GM10248 (cell line): ENCODE data around the gene SMLR1.

Experiments used
- CTCF ChIA-PET: fragments of 300-600 bp; sonication (Branson Sonifier 250); formaldehyde crosslinking; extraction: SDS; loops from one replicate; lab custom pipeline; 2021; ENCODE audit warnings: antibody characterized with exemption; lab: Yijun Ruan, JAX
- POLR2A ChIA-PET: fragments of 350-650 bp; sonication (Branson Sonifier 250); formaldehyde crosslinking; extraction: SDS; loops from one replicate; lab custom pipeline; 2020; ENCODE audit warnings: antibody characterized with exemption; lab: Yijun Ruan, JAX
- DNase-seq: peaks from one replicate; pipeline ENCODE4 v3.0.0; 2012; ENCODE audit errors: extremely low spot score
- TF ChIP-seq, protein P1 (sequence below): IDR thresholded peaks from 2 replicates; pipeline ENCODE4 v1.5.1; 2012; ENCODE audit warnings: mild to moderate bottlenecking, low read depth; ENCODE audit errors: extremely low read depth, missing control alignments, control extremely low read depth

The SMLR1 gene

DNA sequence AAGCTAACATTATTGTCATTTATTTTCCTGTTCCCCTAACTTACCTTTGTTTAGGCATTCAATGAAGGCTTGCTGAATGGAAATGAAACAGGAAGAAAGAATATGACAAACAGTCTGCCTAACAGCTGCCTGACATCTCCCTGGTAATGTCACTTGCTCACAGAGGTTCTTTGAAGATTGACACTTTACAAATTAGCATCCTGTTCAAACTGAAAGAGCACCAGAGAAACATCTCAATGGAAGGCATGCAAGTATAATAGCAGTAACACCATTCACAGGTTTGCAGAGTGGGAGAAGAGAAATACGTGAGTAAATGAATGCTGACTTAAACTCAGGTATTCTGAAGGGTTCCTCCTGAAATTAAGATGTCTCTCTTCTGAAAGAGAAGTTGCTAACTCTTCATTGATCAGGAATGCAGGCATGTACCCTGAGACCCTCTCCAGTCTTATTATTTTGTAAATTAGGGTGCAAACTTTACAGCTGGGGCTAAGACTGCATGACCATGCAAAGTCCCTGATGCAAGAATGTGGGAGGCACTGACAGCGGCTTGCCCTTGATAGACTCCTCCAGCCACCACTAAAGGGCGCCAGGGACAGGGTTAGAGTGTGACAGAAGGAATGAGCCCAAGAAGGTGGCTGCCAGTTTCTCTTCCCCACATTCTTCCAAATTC, 1.3 kb upstream of the SMLR1 start:
- POLR2A ChIA-PET, result no interaction called here
- DNase-seq, result no peak
- TF ChIP-seq, protein P1, sequence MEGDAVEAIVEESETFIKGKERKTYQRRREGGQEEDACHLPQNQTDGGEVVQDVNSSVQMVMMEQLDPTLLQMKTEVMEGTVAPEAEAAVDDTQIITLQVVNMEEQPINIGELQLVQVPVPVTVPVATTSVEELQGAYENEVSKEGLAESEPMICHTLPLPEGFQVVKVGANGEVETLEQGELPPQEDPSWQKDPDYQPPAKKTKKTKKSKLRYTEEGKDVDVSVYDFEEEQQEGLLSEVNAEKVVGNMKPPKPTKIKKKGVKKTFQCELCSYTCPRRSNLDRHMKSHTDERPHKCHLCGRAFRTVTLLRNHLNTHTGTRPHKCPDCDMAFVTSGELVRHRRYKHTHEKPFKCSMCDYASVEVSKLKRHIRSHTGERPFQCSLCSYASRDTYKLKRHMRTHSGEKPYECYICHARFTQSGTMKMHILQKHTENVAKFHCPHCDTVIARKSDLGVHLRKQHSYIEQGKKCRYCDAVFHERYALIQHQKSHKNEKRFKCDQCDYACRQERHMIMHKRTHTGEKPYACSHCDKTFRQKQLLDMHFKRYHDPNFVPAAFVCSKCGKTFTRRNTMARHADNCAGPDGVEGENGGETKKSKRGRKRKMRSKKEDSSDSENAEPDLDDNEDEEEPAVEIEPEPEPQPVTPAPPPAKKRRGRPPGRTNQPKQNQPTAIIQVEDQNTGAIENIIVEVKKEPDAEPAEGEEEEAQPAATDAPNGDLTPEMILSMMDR, result no peak
- CTCF ChIA-PET, result interaction anchor here (1.2 to 1.3 kb wide), 2 partner anchors 11 to 803 kb away, joined by 3 read pairs; no protein-coding TSS in a partner anchor

DNA sequence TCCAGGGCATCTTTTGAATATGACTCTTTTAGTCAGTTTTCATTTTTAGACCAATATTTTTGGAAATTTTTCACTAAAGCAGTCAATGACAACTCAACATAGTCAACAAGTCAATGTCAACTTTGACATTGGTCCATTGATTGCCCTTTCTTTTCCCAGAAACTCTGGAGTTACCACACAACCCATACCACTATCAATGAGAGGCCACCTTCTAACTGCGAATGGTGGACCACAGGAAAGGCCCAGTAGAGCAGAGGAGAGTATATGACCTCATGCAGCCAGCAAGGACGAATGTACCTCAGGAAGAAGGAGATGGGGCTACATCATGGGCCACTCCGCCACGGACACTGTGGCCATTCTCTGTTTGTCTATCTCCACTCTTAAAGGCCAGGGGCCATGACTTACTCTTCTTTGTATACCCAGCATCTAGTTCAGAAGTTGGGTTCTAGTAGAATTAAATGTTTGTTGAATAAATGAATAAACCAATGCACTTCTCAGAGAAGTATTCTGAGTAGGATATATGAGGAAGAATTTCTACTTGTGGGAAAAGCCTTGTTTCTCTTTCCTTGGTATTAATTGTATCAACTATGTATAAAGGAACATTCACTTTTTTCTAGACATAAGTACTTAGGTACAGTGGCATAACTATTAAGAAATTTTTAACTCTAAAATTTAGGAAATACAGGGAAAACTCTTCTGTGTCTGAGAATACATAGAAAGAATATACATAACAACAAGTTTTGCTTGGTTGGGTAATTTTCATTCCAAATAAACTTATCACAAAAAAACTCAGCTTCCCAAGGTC, 562 bp upstream of the SMLR1 start:
- no peak for DNase-seq
- TF ChIP-seq, protein P1, result no peak
- POLR2A ChIA-PET, result no interaction called here
- CTCF ChIA-PET, result no interaction called here

DNA sequence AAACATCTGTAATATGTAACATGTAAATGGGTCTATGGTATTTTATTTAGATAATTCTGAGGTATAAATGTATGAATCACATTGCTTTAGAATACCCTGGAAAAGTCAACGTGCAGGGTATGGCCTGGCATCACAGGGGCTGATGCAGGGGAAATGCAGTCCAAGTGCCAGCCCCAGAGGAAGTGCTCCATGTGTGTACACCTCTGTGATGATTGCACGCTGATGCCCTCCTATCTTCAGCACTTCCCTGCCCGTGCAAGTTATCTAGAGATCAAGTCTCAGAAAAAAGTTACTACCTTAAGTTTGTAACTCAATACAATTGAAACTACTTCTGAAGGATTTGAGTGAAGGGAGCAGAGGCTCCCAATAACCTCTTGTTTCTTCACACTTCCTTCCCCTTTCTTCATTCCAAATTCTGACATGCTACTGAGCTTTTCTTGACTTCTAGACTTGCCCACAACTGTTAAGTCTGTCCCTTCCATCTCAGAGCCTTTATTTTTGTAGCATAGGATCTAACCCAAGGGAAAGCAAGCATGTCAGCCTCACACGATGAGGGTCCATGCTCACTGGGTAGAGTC, 2.2 kb downstream of the SMLR1 start:
- ChIA-PET CTCF (interaction anchor here (0.7 kb wide), 1 partner anchor 14 kb away, joined by 3 read pairs; no protein-coding TSS in a partner anchor), POLR2A (no interaction called here)
- DNase-seq, result no peak
- TF ChIP-seq, protein P1, result no peak

DNA sequence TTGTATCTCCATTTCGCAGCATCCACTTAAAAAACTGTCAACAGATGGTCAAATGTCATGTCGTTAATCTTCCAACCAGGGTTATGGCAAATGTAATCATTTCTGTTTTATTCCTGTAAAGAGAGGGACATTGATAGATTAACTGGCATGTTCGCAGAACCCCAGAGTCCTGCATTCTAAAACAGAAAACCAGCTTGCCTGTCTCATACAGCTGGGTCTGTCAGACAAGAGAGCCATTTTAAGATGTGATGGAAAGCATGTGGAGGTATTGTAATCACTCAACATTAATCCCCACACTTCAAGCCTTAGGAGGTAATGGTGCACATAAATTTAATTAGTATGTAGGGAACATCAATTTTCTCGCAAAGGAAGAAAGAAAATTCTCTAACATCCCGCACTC, 4.4 kb downstream of the SMLR1 start:
- DNase-seq, result no peak
- ChIA-PET CTCF (no interaction called here), POLR2A (no interaction called here)
- TF ChIP-seq, protein P1, result no peak

DNA sequence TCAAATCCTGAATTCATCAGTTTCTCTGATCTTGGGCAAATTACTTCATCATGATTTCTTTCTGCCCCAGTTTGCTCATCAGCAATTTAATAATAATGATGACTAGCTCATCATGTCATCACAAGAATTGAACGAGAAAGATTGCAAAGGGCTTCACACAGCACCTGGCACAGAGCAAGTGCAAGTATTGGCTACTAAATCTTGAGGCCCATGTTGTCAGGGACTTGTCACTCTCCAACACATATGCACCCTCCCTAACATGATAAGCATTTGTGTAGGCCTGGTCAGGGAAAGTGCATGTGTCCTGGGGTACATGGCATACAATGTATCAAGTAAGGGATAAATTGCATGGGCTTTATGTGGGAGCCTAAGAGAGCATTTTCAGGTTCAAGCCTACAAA, 6.4 kb downstream of the SMLR1 start:
- CTCF ChIA-PET, result interaction anchor here (1.1 to 3.6 kb wide), 4 partner anchors 9 to 743 kb away, joined by 3 to 19 read pairs (median 4); no protein-coding TSS in a partner anchor
- POLR2A ChIA-PET, result no interaction called here
- TF ChIP-seq, protein P1, result no peak
- DNase-seq, result no peak

DNA sequence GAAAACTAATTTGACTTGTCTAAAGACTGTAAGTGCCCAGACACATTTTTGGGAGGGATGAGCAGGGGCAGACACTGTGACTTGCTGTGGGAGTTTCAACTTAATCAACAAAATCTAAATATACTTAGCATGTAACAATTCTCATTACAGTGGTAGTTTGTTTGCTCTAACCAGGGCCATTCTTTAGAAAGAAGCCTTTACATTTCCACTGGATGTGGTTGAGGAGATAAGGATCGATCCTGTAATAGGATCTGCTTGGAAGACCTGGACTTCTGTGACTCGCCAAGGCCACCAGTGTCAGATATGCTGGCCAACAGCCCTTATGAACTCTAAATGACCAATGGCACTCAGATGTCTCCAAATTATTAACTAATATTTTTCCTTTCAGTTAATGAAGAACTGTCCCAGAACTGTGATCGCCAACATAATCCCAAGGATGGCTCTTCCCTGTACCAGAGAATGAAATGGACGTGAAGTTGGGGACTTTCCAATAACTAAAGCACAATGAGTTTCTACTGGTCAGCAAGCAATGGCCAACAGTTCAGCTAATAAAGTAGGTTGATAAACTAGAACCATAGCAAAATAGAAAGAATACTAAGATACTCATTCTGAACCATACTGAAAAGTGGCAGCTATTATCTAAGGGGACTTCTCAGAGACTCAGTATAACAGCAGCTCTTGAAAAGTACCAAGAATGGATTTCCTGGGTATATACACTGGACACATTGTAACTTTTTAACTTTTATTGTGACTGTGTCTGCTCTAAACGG, 7.5 kb downstream of the SMLR1 start:
- TF ChIP-seq, protein P1, result no peak
- CTCF ChIA-PET, result interaction anchor here (1.2 to 3.6 kb wide), 4 partner anchors 8 to 513 kb away, joined by 3 to 19 read pairs (median 5); no protein-coding TSS in a partner anchor
- POLR2A ChIA-PET, result no interaction called here
- no peak for DNase-seq
